Activated CD4-positive, alpha-beta T cell treated with anti-CD3 and anti-CD28 coated beads for 36 hours (primary cell): Measurements from ENCODE around the gene ROPN1. TPM values are rescaled to one million over a fixed set of nuclear protein-coding genes. Genes with fewer than 3 reads are reported as not detected.
"Not testable (repeated sequence)": the region's sequence is repeated elsewhere in the genome, so short reads cannot be mapped to it uniquely, and the experiment has no call there.

ENCODE experiments used
- ATAC-seq: fragments of 200-7000 bp; cut with Tn5 transposase; one replicate; pipeline ENCODE4 v1.10.0; 2021; ENCODE audit warnings: mild to moderate bottlenecking, moderate library complexity
- CTCF ChIA-PET: fragments of 350-600 bp; sonication (Branson Sonifier 250); formaldehyde crosslinking; loops from one replicate; lab custom pipeline; 2021; ENCODE audit warnings: antibody characterized with exemption; lab: Charles Lee
- POLR2A ChIA-PET: fragments of 350-600 bp; sonication (Branson Sonifier 250); formaldehyde crosslinking; loops from one replicate; lab custom pipeline; 2021; ENCODE audit warnings: antibody characterized with exemption, inconsistent platforms; lab: Charles Lee
- DNase-seq: peaks from one replicate; pipeline ENCODE4 v3.0.0-alpha.2; 2020
- H3K27ac Mint-ChIP-seq: one replicate; pipeline ENCODE4 v1.8.0; 2021; ENCODE audit warnings: mixed read lengths
- H3K27me3 Mint-ChIP-seq: one replicate; pipeline ENCODE4 v1.8.0; 2021; ENCODE audit warnings: mixed read lengths
- H3K36me3 Mint-ChIP-seq: one replicate; pipeline ENCODE4 v1.8.0; 2021; ENCODE audit warnings: low read depth, mixed read lengths
- H3K4me1 Mint-ChIP-seq: one replicate; pipeline ENCODE4 v1.8.0; 2021; ENCODE audit warnings: mixed read lengths
- H3K4me3 Mint-ChIP-seq: one replicate; pipeline ENCODE4 v1.8.0; 2021; ENCODE audit warnings: mild to moderate bottlenecking, moderate library complexity, mixed read lengths
- H3K9me3 Mint-ChIP-seq: one replicate; pipeline ENCODE4 v1.8.0; 2021; ENCODE audit warnings: low read depth, mixed read lengths
- intact Hi-C, 2 experiments: fragments of 100-400 bp; cut with DNase I in 1 of 2; cut with micrococcal nuclease in 1 of 2; formaldehyde crosslinking; loops; one replicate each; pipeline versions ENCODE4 v1.14.2 to v1.15.1; 2022 to 2024; cut with DNase I, micrococcal nuclease
- total RNA-seq, 2 experiments: library from RNA; stranded (reverse); gene quantifications; one replicate each; pipeline ENCODE4 v1.2.3, GENCODE V29; 2021

Gene ROPN1
- total RNA-seq, 2 experiments from 2014 or later: not detected

DNA sequence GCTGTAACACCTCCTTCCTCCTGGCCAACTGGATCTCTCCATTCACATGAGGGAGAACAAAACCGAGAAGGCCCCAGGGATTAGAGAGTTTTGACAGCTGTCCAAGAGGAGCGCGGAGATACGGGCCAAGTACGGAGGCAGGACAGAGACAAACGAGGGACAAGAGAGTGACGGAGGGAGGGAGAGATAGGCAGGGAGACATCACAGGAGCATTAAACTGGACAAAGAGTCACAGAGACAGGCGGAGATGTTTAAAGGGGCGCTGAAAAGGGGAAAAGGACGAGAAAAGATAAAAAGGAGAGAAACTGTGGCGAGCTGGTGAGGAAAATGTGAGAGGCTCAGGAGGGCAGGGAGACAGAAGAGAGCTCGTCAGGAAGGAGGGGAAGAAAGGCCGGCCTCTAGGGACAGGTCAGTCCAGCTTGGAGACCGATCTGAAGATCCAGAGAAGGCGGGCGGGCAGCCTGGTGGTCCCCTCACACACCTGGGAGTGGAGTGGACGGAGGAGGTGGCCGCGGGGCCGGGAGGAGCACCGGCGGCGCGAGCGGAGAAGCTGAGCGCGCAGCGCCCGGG lies 40.5 kb upstream of the ROPN1 start:
- Mint-ChIP-seq H3K4me3 (peak overlapping the region; percentile 54), H3K9me3 (peaks cover 3% of the 10 kb centered on the region), H3K27ac (no peak overlapping the region), H3K4me1 (peaks cover 6% of the 10 kb centered on the region), H3K27me3 (peaks cover 48% of the 10 kb centered on the region), H3K36me3 (no peaks in the 10 kb centered on the region)
- ChIA-PET CTCF (interaction anchor here (0.6 to 1.8 kb wide), 16 partner anchors 8 to 597 kb away, joined by 3 to 6 read pairs (median 3); no protein-coding TSS in a partner anchor), POLR2A (no interaction called here)
- intact Hi-C loops: loop anchor here (2.0 to 10.0 kb wide), 2 partner anchors 72 to 432 kb away; partner anchors contain the start of gene CCDC14 (in 1 of the 2)
- ATAC-seq: peak; percentile 2
- no peak for DNase-seq

DNA sequence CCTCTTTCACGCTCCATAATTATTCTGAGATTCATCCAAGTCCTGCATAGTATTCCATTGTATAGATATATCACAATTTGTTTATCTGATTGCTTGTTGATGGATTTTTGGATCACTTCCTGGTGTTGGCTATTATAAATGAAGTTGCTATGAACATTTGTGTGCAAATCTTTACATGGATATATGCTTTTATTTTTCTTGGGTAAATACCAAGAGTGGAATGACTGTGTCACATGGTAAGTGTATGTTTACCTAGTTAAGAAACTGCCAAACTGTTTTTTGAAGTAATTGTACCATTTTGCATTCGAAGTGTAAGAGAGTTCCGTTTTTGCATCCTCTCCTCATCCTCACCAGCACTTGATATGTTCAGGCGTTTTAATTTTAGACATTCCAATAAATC lies 34.6 kb upstream of the ROPN1 start:
- H3K9me3 Mint-ChIP-seq: no peaks in the 10 kb centered on the region
- H3K4me3 Mint-ChIP-seq: no peak overlapping the region

DNA sequence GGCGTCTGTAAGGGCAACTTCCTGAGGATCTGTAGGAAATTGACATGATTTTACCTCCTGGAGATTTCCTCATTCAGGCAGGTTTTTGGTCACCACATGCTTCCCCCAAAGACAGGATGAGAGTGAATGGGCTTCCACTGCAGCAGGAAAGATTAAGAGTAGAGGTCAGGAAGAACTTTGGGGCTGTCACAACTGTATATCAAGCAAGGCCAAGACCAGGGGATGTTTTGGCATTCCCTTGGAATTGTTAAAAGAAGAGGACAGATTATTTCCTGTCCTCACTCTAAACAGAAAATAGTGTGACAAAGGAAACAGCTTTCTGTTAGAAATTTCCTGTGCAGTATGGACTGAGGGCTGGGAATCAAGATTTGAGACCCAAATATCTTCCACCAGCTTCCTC lies 31.6 kb upstream of the ROPN1 start:
- DNase-seq, H3K36me3 Mint-ChIP-seq, ATAC-seq, H3K27me3 Mint-ChIP-seq, H3K4me3 Mint-ChIP-seq, H3K27ac Mint-ChIP-seq, H3K9me3 Mint-ChIP-seq, POLR2A ChIA-PET, intact Hi-C loops, H3K4me1 Mint-ChIP-seq: not testable (repeated sequence)
- CTCF ChIA-PET: interaction anchor here (1.9 kb wide), 1 partner anchor 9 kb away, joined by 5 read pairs; the partner anchor contains the start of gene KALRN

More for the DNA sequence above, 34.6 kb upstream of the ROPN1 start:
- Mint-ChIP-seq H3K36me3 (no peaks in the 10 kb centered on the region), H3K27me3 (peaks cover 23% of the 10 kb centered on the region), H3K27ac (no peak overlapping the region), H3K4me1 (no peaks in the 10 kb centered on the region)
- intact Hi-C loops: no loop called here
- DNase-seq (no peak), ATAC-seq (no peak)
- ChIA-PET CTCF (interaction anchor here (0.8 to 1.0 kb wide), 2 partner anchors 12 to 26 kb away, joined by 3 read pairs; no protein-coding TSS in a partner anchor), POLR2A (interaction anchor here (0.8 kb wide), 1 partner anchor 1386 kb away, joined by 6 read pairs; no protein-coding TSS in a partner anchor)

DNA sequence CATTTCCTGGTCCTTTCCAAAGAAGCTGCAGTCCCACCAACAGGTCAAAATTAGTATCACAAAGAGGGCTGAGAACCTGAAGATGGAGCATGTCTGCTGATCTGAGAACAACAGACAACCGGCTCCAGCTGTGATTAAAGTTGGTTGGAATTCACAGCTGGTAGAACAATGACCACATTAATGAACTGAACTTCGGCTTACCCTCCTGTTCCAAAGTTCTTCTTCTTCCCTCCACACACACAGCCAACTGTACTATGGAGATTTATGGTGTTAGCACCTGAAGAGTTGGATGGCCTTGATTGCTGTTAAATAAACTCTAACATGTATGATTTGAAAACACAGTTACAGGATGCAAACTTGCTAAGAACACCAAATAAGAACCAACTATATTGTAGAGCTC lies 27.4 kb upstream of the ROPN1 start:
- H3K27ac Mint-ChIP-seq: no peak overlapping the region
- H3K9me3 Mint-ChIP-seq: no peaks in the 10 kb centered on the region
- no peak for ATAC-seq
- ChIA-PET POLR2A (no interaction called here), CTCF (no interaction called here)
- H3K4me3 Mint-ChIP-seq: no peak overlapping the region
- no peaks in the 10 kb centered on the region for H3K4me1 Mint-ChIP-seq
- DNase-seq: no peak
- intact Hi-C loops: loop anchor here (5.0 to 10.0 kb wide), 2 partner anchors 58 to 536 kb away; no protein-coding TSS in a partner anchor
- peaks cover 31% of the 10 kb centered on the region for H3K27me3 Mint-ChIP-seq
- H3K36me3 Mint-ChIP-seq: no peaks in the 10 kb centered on the region

DNA sequence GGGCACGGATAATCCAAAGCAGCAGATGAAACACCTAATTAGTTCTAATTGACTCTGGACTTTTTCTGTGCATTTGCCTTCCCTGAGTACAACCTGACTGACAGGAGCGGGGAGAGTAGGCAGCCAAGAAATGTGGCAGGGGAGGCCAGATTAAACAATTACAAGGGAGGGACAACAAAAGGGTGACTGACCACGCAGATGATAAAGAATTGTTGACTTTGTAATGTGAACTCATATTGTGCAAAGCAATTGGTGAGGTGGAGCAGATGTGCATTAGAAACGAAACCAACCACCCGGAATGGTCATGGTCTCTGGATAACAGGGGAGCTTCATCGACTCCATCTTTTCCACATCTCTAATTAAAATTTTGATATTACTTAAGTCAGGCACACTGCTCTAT lies 25.6 kb upstream of the ROPN1 start:
- H3K27ac Mint-ChIP-seq, H3K36me3 Mint-ChIP-seq, H3K9me3 Mint-ChIP-seq, H3K4me3 Mint-ChIP-seq, POLR2A ChIA-PET, DNase-seq, ATAC-seq, H3K4me1 Mint-ChIP-seq: not testable (repeated sequence)
- CTCF ChIA-PET: interaction anchor here (0.5 kb wide), 1 partner anchor 308 kb away, joined by 3 read pairs; no protein-coding TSS in a partner anchor
- peaks cover 24% of the 10 kb centered on the region for H3K27me3 Mint-ChIP-seq
- intact Hi-C loops: loop anchor here (1.0 to 10.0 kb wide), 3 partner anchors 60 to 537 kb away; no protein-coding TSS in a partner anchor

DNA sequence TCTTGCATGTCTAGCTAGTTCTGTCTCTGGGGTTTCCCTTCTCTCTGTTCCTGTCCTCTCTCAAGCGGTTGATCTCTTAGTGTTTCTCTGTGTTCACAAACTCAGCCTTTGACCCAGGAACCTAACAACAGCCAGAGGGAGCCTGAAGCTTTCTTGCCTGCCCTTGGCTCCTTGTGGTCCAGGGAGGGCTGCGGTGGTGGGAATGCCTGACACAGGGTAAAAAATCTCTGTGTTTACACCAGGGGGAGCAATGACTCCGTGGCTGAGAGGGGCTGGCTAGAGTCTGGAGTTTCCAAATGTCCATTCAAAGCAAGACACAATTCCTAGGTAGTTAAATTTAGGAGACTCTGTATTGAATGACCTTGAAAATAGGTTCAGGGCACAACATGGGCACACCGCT lies 24.6 kb upstream of the ROPN1 start:
- H3K4me1 Mint-ChIP-seq, H3K27ac Mint-ChIP-seq, POLR2A ChIA-PET, DNase-seq, H3K36me3 Mint-ChIP-seq, H3K9me3 Mint-ChIP-seq, H3K4me3 Mint-ChIP-seq, ATAC-seq: not testable (repeated sequence)
- intact Hi-C loops: loop anchor here (5.0 to 10.0 kb wide), 2 partner anchors 61 to 538 kb away; no protein-coding TSS in a partner anchor
- peaks cover 28% of the 10 kb centered on the region for H3K27me3 Mint-ChIP-seq
- CTCF ChIA-PET: interaction anchor here (0.7 to 1.9 kb wide), 5 partner anchors 12 to 79 kb away, joined by 3 to 6 read pairs (median 5); partner anchors contain the start of gene KALRN

DNA sequence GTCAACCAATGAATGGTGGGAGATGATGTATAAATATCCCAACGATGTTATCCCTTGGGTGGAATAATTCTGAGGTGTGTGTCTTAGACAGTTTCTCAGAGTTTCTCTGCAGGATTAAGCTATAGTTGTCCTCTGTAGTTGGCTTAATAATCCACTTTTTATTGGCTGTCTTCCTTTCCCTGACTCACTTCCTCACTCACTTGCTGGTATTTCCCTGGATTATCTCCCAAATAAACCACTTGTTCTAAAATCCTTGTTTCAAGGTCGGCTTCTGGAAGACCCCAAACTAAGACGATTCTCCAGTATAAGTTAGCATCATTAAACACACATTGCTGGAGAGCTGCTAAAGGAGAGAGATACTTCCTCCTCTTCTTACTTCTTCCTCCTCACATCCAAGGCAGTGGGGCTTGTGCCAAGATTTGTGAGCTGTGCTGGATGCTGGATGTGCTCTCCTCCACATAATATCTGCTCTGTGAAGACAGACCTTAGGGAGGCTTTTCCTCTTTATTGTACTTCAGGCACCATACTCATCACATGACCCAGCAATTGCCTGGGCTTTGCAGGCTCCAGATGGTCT lies 22.5 kb upstream of the ROPN1 start:
- ChIA-PET CTCF (interaction anchor here (1.4 kb wide), 1 partner anchor 12 kb away, joined by 3 read pairs; no protein-coding TSS in a partner anchor), POLR2A (no interaction called here)
- H3K27me3 Mint-ChIP-seq: peaks cover 32% of the 10 kb centered on the region
- no peaks in the 10 kb centered on the region for H3K9me3 Mint-ChIP-seq
- H3K4me3 Mint-ChIP-seq: no peak overlapping the region
- H3K27ac Mint-ChIP-seq: no peak overlapping the region
- ATAC-seq (no peak), DNase-seq (no peak)
- H3K36me3 Mint-ChIP-seq: no peaks in the 10 kb centered on the region
- no peaks in the 10 kb centered on the region for H3K4me1 Mint-ChIP-seq
- intact Hi-C loops: loop anchor here in 1 of 2 experiments (10.0 kb wide), 1 partner anchor 540 kb away; no protein-coding TSS in a partner anchor

DNA sequence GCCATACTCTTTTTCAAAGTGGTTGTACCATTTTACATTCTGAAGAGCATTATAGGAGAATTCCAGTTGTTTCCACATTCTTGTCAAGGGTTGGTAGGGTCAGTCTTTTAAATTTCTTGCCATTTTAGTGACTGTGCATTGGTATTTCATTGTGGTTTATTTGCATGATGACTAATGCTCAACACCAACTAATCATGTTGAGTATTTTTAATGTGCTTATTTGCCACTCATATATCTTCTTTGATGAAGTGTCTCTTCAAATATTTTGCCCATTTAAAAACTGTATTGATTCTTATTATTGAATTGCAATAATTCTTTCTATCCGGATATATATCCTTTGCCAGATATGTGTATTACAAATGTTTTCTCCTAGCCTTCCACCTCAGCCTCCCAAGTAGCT lies 16.4 kb upstream of the ROPN1 start:
- H3K36me3 Mint-ChIP-seq, ATAC-seq, H3K9me3 Mint-ChIP-seq, intact Hi-C loops, DNase-seq, H3K27ac Mint-ChIP-seq, CTCF ChIA-PET, H3K4me1 Mint-ChIP-seq, POLR2A ChIA-PET, H3K4me3 Mint-ChIP-seq: not testable (repeated sequence)
- peaks cover 31% of the 10 kb centered on the region for H3K27me3 Mint-ChIP-seq

DNA sequence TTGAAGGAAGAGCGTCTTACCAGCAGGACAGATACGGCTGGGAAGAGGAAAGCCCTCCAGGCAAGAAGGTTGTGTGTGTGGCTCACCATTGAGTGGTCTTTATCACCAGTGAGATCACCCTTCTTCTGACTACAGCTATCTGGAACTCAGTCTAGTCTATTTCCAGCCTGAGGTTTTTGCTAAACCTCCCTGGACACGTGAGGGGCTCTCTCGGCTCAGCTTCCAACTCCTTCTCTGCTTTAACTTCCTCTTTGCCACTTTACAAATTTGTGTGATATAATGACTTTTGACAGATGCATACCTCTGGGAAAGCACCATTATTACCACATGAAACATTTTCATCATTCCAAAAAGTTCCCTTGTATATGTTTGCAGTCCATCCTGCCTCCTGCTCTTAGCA lies 15.3 kb upstream of the ROPN1 start:
- no peaks in the 10 kb centered on the region for H3K36me3 Mint-ChIP-seq
- intact Hi-C loops: no loop called here
- ChIA-PET POLR2A (no interaction called here), CTCF (interaction anchor here (1.2 kb wide), 1 partner anchor 29 kb away, joined by 4 read pairs; no protein-coding TSS in a partner anchor)
- no peak overlapping the region for H3K27ac Mint-ChIP-seq
- H3K27me3 Mint-ChIP-seq: peaks cover 35% of the 10 kb centered on the region
- ATAC-seq (no peak), DNase-seq (no peak)
- H3K4me3 Mint-ChIP-seq: no peak overlapping the region
- no peaks in the 10 kb centered on the region for H3K9me3 Mint-ChIP-seq
- H3K4me1 Mint-ChIP-seq: no peaks in the 10 kb centered on the region

DNA sequence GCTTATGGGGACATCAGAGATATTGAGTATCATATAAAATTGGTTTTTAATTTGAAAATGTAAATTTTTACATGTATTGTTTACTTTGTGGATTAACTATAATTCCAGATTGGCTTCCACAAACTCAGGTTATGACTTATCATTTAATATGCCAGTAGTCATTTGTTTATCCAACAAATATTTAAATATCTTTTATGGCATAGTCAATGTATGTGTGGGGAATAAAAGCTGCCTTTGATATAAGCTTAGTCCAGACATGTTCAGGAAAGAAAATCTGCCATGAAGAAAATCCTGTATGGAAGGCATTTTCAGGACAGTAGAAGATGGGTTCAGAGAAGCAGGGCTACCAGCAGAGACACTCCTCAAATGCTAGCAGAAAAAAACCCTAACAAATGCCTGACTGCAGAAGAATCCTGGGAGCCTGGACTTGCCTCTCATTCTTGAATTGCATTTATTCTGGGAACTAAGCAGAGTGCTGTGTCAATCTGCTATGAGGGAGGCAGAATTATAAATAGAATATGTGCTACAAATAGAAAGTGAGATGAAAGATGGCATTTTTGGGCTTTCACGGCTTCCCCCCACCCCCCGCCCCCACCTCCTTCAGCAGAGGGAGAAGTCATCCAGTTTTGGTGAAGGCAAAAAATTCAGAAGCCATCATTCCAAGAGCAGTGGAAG lies 10.6 kb upstream of the ROPN1 start:
- H3K4me3 Mint-ChIP-seq, H3K4me1 Mint-ChIP-seq, intact Hi-C loops, H3K36me3 Mint-ChIP-seq, H3K9me3 Mint-ChIP-seq, H3K27ac Mint-ChIP-seq, POLR2A ChIA-PET, CTCF ChIA-PET, ATAC-seq, DNase-seq: not testable (repeated sequence)
- peaks cover 45% of the 10 kb centered on the region for H3K27me3 Mint-ChIP-seq

DNA sequence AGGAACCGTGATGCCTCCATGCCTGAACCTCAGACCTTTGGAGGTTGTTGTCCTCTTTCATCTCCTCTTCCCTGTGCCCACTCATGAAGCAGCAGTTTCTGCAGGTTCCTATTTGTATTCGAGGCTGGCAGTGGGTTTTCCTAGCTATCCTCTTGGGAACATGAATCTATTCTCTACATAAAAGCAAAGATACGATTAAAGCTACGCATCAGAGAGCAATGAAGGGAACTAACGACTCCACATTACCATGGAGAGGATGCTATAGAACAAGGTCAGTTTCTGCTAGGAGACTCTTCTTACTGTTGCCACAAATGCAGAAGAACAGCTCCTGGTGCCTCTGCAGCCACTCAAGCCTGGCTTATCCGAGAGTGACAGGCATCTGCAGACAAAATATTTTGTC lies 9.4 kb upstream of the ROPN1 start:
- H3K36me3 Mint-ChIP-seq, ATAC-seq: not testable (repeated sequence)
- H3K27me3 Mint-ChIP-seq: peaks cover 42% of the 10 kb centered on the region

More for the DNA sequence above, 9.4 kb upstream of the ROPN1 start:
- CTCF ChIA-PET: interaction anchor here (0.6 kb wide), 1 partner anchor 299 kb away, joined by 3 read pairs; no protein-coding TSS in a partner anchor
- H3K9me3 Mint-ChIP-seq, H3K27ac Mint-ChIP-seq, DNase-seq, H3K4me3 Mint-ChIP-seq, POLR2A ChIA-PET, intact Hi-C loops, H3K4me1 Mint-ChIP-seq: not testable (repeated sequence)
